WTC11 (cell line): Measurements from ENCODE around the gene DPEP2.

Experiments used
- TF ChIP-seq, protein P1 (sequence below): sonication (generic); formaldehyde crosslinking; IDR thresholded peaks from 2 replicates; pipeline ENCODE4 v1.8.1; 2022; ENCODE audit warnings: low read depth, mild to moderate bottlenecking, moderate library complexity, missing genetic modification reagents, borderline replicate concordance
- TF ChIP-seq, protein P2 (sequence below): fragments of 200-600 bp; IDR thresholded peaks from 2 replicates; pipeline ENCODE4 v1.8.0; 2022; ENCODE audit warnings: antibody characterized with exemption

DNA sequence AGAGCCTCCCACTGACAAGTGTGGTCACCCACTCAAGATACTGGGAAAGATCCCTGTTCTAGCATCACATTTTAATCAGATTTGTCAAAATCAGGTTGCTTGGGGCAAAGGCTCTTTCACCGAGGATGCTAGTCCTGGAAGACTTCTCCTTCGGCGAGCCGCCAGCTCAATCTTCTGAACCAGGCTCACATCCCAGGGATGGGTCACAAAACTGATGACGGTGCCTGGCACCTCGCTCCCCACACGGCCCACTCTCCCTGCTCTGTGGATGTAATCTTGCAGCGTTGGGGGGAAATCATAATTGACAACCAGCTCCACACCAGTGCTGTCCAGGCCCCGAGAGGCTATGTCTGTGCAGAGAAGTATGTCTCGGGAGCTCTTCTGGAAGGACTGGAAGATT, 22.2 kb upstream of the DPEP2 start:
- TF ChIP-seq, protein P1, sequence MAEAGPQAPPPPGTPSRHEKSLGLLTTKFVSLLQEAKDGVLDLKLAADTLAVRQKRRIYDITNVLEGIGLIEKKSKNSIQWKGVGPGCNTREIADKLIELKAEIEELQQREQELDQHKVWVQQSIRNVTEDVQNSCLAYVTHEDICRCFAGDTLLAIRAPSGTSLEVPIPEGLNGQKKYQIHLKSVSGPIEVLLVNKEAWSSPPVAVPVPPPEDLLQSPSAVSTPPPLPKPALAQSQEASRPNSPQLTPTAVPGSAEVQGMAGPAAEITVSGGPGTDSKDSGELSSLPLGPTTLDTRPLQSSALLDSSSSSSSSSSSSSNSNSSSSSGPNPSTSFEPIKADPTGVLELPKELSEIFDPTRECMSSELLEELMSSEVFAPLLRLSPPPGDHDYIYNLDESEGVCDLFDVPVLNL (CRISPR knock-in tag) = no peak
- TF ChIP-seq, protein P2, sequence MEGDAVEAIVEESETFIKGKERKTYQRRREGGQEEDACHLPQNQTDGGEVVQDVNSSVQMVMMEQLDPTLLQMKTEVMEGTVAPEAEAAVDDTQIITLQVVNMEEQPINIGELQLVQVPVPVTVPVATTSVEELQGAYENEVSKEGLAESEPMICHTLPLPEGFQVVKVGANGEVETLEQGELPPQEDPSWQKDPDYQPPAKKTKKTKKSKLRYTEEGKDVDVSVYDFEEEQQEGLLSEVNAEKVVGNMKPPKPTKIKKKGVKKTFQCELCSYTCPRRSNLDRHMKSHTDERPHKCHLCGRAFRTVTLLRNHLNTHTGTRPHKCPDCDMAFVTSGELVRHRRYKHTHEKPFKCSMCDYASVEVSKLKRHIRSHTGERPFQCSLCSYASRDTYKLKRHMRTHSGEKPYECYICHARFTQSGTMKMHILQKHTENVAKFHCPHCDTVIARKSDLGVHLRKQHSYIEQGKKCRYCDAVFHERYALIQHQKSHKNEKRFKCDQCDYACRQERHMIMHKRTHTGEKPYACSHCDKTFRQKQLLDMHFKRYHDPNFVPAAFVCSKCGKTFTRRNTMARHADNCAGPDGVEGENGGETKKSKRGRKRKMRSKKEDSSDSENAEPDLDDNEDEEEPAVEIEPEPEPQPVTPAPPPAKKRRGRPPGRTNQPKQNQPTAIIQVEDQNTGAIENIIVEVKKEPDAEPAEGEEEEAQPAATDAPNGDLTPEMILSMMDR = no peak
